ENCODE results near the gene RAB7B.

RAB7B gene

DNA sequence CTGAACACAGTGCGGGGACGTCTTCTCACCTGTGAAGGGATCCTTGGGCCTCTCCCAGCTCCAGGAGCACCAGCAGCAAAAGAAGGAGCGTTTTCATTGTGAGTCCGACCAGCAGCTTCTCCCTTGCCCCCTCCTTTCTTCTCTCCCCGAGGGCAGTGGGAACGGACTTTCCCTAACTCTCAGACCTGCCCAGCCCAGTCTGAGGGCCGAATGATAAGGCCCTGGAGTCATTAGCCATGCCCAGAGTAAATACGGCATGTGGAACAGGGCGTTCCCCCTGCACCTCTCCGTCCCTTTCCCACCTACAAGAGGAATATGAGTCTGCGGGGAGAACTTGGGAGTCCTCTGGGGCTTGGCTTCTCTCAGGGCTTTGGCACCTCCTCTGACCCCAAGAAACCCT is 20.5 kb upstream of the RAB7B start, which contains the start of gene CTSE:
TSS of gene CTSE (minus strand) at position 201 of the 400 bp plus-strand sequence. CDS start at position 97, 104 bp downstream.
- no peaks in the 10 kb centered on the region for H3K9me3 ChIP-seq (ENCODE audit: control insufficient read depth in 5 of 5, low read length in 5 of 5)
- H3K36me3 ChIP-seq (ENCODE audit: control insufficient read depth in 5 of 5, insufficient read depth in 5 of 5, low read length in 5 of 5), result no peaks in the 10 kb centered on the region
- H3K27me3 ChIP-seq (ENCODE audit: control insufficient read depth in 5 of 5, insufficient read depth in 4 of 5, low read length in 5 of 5), result no peaks in the 10 kb centered on the region
- H3K4me1 ChIP-seq (ENCODE audit: control insufficient read depth in 5 of 5, insufficient read depth in 5 of 5, low read length in 5 of 5), result peaks cover 0 to 2% (median 0%) of the 10 kb centered on the region in 5 donors
- H3K4me3 ChIP-seq (ENCODE audit: low read depth in 1 of 5, low read length in 5 of 5), result no peak within 1 kb of the TSS
- H3K9ac ChIP-seq (ENCODE audit: low read length in 5 of 5), result no peak within 1 kb of the TSS
- H3K27ac ChIP-seq (ENCODE audit: low read depth, low read length), result no peak within 1 kb of the TSS

DNA sequence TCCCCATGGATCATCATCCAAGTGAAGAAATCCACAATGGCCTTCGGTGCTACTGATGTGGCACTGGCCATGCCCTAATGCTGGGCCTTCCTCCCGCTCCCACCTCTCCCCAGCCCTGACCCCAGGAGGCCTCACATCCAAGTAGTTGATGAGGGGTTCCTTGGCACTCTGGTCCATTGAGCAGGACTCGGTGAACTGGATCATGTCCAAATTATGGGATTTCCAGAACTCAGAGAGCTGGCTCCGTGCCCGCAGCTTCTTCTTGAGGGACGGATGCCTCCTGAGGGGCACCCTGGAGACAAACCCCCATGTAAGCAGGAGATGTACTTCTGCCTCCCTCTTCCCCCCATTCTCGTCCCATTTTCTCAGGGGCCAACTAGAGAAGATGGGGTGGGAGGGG is 19.6 kb upstream of the RAB7B start:
- H3K4me3 ChIP-seq (ENCODE audit: low read depth in 1 of 5, low read length in 5 of 5), result no peak overlapping the region

DNA sequence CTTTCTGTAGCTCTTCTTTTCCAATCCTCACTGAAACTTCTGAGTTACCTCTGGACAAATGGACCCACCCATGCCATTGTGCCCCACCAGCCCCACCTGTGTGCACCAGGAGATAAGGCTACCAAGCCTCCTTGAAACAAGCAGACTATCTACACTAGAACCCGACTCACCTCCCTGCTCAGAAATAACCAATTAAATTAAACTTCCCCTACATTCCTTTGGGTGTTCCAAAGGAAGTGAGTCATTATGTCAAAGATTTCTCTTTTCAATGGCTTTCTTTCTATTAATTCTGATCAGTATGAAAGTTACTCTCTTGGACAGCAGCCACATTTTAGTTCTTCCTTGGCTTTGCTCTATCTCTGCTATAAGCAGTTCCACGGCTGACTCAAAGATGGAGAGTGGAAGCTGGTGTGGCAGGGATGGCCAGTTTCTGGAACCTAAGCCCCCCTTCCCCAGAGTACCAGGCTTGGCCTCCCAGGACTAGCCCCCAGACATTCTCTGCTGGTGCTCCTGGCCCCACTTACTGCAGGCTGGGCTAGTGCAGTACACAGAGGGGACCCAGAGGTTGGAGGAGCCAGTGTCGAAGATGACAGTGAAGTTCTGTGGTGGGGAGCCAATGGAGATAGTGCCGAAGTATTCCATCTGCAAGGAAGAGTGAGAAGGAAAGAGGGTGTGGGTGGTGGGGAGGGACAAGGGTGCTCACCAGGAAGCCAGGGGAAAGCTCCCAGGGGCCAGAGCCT is 18.6 kb upstream of the RAB7B start:
- H3K27me3 ChIP-seq (ENCODE audit: control insufficient read depth in 5 of 5, insufficient read depth in 4 of 5, low read length in 5 of 5), result no peaks in the 10 kb centered on the region
- H3K9ac ChIP-seq (ENCODE audit: low read length in 5 of 5), result no peak overlapping the region
- peaks cover 0 to 2% (median 0%) of the 10 kb centered on the region in 5 donors for H3K4me1 ChIP-seq (ENCODE audit: control insufficient read depth in 5 of 5, insufficient read depth in 5 of 5, low read length in 5 of 5)
- no peaks in the 10 kb centered on the region for H3K9me3 ChIP-seq (ENCODE audit: control insufficient read depth in 5 of 5, low read length in 5 of 5)
- H3K27ac ChIP-seq (ENCODE audit: low read depth, low read length), result no peak overlapping the region
- no peak overlapping the region for H3K4me3 ChIP-seq (ENCODE audit: low read depth in 1 of 5, low read length in 5 of 5)
- H3K36me3 ChIP-seq (ENCODE audit: control insufficient read depth in 5 of 5, insufficient read depth in 5 of 5, low read length in 5 of 5), result no peaks in the 10 kb centered on the region

More for the DNA sequence above, 19.6 kb upstream of the RAB7B start:
- Histone ChIP-seq H3K4me1 (ENCODE audit: control insufficient read depth in 5 of 5, insufficient read depth in 5 of 5, low read length in 5 of 5) (peaks cover 0 to 2% (median 0%) of the 10 kb centered on the region in 5 donors), H3K9me3 (ENCODE audit: control insufficient read depth in 5 of 5, low read length in 5 of 5) (no peaks in the 10 kb centered on the region), H3K36me3 (ENCODE audit: control insufficient read depth in 5 of 5, insufficient read depth in 5 of 5, low read length in 5 of 5) (no peaks in the 10 kb centered on the region), H3K27me3 (ENCODE audit: control insufficient read depth in 5 of 5, insufficient read depth in 4 of 5, low read length in 5 of 5) (no peaks in the 10 kb centered on the region), H3K27ac (ENCODE audit: low read depth, low read length) (no peak overlapping the region), H3K9ac (ENCODE audit: low read length in 5 of 5) (no peak overlapping the region)

DNA sequence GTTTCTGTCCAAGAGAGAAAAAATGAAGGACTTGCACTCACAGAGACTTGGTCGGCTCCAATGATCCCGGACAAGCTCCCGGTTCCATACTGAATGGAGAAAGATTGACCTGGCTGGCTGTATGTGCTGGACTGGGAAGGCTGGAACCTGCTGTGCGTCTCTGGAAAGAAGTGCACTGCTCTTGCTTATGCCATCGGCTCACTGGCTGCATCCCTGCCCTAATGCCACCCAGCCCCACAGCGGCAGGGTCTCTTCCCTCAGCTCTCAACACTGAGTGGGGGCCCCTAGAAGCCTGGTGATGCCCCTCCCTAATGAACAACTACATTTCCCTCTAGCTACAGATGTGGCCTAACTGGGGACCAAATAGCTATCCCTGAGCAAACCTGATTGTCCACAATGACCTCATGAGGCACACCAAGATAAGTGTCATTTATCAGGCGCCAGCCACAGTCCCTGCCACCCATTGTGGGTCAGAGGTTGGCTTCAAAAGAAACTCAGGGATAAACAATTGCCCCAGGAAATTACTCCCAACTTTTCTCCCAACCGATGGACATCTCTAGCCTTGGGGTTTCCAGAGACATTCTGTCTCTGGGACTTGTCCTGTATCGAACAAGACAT is 17.9 kb upstream of the RAB7B start:
- H3K36me3 ChIP-seq (ENCODE audit: control insufficient read depth in 5 of 5, insufficient read depth in 5 of 5, low read length in 5 of 5), result no peaks in the 10 kb centered on the region
- H3K9me3 ChIP-seq (ENCODE audit: control insufficient read depth in 5 of 5, low read length in 5 of 5), result no peaks in the 10 kb centered on the region
- H3K4me1 ChIP-seq (ENCODE audit: control insufficient read depth in 5 of 5, insufficient read depth in 5 of 5, low read length in 5 of 5), result peaks cover 0 to 2% (median 0%) of the 10 kb centered on the region in 5 donors
- H3K4me3 ChIP-seq (ENCODE audit: low read depth in 1 of 5, low read length in 5 of 5), result no peak overlapping the region
- H3K27me3 ChIP-seq (ENCODE audit: control insufficient read depth in 5 of 5, insufficient read depth in 4 of 5, low read length in 5 of 5), result no peaks in the 10 kb centered on the region
- H3K27ac ChIP-seq (ENCODE audit: low read depth, low read length), result no peak overlapping the region
- no peak overlapping the region for H3K9ac ChIP-seq (ENCODE audit: low read length in 5 of 5)

DNA sequence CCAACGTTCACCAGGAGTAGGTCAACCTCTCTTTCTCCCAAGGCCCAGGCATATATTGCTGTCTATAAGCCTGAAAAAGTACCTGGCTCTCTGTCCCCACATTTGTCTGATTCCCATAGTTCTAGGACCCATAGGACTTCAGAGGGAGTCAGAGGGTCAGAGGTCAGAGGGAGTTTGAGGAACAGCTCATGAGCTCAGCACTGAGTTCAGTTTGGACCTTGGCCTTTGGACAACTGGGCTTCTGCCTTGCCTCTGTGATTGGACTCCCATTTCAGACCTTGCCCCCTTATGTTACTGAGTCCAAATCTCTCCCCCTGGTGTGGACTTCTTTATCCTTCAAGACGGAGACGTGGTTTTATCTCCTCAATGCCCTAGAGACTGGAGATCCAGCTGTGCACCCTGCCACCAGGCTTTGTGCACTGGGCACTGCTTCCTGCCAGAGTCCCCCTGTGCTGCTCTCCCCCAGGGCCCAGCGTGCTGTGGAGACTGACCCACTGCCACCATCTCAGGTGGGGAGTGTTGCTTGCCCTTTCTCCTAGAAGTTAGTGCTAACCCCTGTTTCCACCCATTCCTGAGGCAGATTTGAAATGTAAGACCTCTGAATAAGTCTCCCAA is 17.3 kb upstream of the RAB7B start:
- no peaks in the 10 kb centered on the region for H3K9me3 ChIP-seq (ENCODE audit: control insufficient read depth in 5 of 5, low read length in 5 of 5)
- H3K36me3 ChIP-seq (ENCODE audit: control insufficient read depth in 5 of 5, insufficient read depth in 5 of 5, low read length in 5 of 5), result no peaks in the 10 kb centered on the region
- no peak overlapping the region for H3K4me3 ChIP-seq (ENCODE audit: low read depth in 1 of 5, low read length in 5 of 5)
- H3K27ac ChIP-seq (ENCODE audit: low read depth, low read length), result no peak overlapping the region
- H3K27me3 ChIP-seq (ENCODE audit: control insufficient read depth in 5 of 5, insufficient read depth in 4 of 5, low read length in 5 of 5), result no peaks in the 10 kb centered on the region
- H3K9ac ChIP-seq (ENCODE audit: low read length in 5 of 5), result no peak overlapping the region
- H3K4me1 ChIP-seq (ENCODE audit: control insufficient read depth in 5 of 5, insufficient read depth in 5 of 5, low read length in 5 of 5), result peaks cover 0 to 2% (median 0%) of the 10 kb centered on the region in 5 donors

DNA sequence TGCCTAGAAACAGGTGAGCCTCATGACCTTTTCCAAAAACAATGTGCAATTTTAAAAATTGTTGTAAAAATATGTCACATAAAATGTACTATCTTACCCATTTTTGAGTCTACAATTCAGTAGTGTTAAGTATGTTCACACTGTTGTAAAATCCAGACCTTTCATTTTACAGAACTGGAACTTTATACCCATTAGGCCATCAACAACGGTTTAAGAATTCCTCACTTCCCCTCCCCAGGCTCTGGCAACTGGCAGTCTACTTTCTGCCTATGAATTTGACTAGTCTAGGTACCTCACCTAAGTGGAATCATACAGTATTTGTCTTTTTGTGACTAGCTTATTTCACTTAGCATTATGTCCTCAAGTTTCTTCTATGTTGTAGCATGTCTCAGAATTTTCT is 11.9 kb upstream of the RAB7B start:
- no peak overlapping the region for H3K4me3 ChIP-seq (ENCODE audit: low read depth in 1 of 5, low read length in 5 of 5)
- no peaks in the 10 kb centered on the region for H3K9me3 ChIP-seq (ENCODE audit: control insufficient read depth in 5 of 5, low read length in 5 of 5)
- peaks cover 0 to 14% (median 13%) of the 10 kb centered on the region in 5 donors for H3K4me1 ChIP-seq (ENCODE audit: control insufficient read depth in 5 of 5, insufficient read depth in 5 of 5, low read length in 5 of 5)
- H3K36me3 ChIP-seq (ENCODE audit: control insufficient read depth in 5 of 5, insufficient read depth in 5 of 5, low read length in 5 of 5), result no peaks in the 10 kb centered on the region
- H3K9ac ChIP-seq (ENCODE audit: low read length in 5 of 5), result no peak overlapping the region
- H3K27ac ChIP-seq (ENCODE audit: low read depth, low read length), result no peak overlapping the region
- no peaks in the 10 kb centered on the region for H3K27me3 ChIP-seq (ENCODE audit: control insufficient read depth in 5 of 5, insufficient read depth in 4 of 5, low read length in 5 of 5)

DNA sequence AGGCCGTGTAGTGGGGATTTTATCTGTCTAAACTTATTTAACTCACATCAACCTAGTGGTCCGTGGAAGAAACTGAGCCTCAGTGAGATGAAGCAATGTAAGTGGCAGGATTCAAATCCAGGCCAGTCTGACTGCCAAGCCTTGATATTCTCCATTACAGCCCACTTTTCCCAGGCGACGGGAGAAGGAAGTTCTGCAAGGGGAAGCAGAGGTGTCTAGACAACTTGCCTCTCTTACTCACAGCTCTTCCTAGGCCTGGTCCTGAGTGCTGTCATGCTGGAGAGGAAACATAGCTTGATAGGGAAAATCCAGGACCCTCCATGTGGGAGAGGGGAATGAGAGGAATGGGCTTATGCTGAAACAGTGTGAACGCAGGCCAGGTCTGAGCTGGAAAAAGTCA is 11.4 kb upstream of the RAB7B start:
- no peaks in the 10 kb centered on the region for H3K9me3 ChIP-seq (ENCODE audit: control insufficient read depth in 5 of 5, low read length in 5 of 5)

DNA sequence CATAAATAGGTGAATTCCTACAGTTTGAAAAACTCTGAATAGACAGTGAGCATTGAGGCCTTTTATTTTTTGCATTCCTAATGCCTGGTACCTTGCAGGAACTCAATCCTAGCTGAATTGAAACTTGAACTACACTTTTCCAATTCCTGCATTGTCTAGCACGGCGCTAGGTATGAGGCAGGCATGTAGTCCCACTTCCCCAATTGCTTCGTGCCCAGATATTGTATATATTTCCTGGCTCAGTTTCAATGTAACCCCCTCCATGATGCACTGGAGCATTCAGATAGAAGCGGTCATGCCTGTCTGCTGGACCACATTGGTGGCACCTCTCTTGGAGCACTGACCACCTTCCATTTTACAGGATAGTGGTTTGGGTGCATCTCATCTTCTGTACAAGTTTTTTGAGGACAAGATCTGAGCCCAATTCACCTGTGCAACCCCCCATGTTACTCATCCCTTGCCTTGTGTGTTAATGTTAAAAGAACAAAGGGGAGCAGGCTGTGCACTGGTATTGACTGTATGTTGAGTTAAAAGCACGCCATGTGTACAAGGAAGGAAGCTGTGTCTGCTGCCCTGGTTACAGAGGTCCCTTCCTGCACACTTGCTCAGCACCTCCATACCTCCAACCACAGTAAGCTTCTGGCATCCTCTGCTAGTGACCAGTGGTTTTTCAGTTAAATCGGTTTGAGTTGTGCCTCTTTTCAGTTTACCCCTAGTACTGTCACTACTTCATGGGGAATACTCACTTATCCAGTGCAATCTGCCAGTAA is 10.0 kb upstream of the RAB7B start:
- Histone ChIP-seq H3K27ac (ENCODE audit: low read depth, low read length) (no peak overlapping the region), H3K36me3 (ENCODE audit: control insufficient read depth in 5 of 5, insufficient read depth in 5 of 5, low read length in 5 of 5) (no peaks in the 10 kb centered on the region), H3K9me3 (ENCODE audit: control insufficient read depth in 5 of 5, low read length in 5 of 5) (no peaks in the 10 kb centered on the region), H3K4me1 (ENCODE audit: control insufficient read depth in 5 of 5, insufficient read depth in 5 of 5, low read length in 5 of 5) (peaks cover 0 to 18% (median 13%) of the 10 kb centered on the region in 5 donors), H3K9ac (ENCODE audit: low read length in 5 of 5) (no peak overlapping the region), H3K27me3 (ENCODE audit: control insufficient read depth in 5 of 5, insufficient read depth in 4 of 5, low read length in 5 of 5) (no peaks in the 10 kb centered on the region), H3K4me3 (ENCODE audit: low read depth in 1 of 5, low read length in 5 of 5) (no peak overlapping the region)

More for the DNA sequence above, 11.4 kb upstream of the RAB7B start:
- Histone ChIP-seq H3K36me3 (ENCODE audit: control insufficient read depth in 5 of 5, insufficient read depth in 5 of 5, low read length in 5 of 5) (no peaks in the 10 kb centered on the region), H3K4me3 (ENCODE audit: low read depth in 1 of 5, low read length in 5 of 5) (no peak overlapping the region), H3K9ac (ENCODE audit: low read length in 5 of 5) (no peak overlapping the region), H3K4me1 (ENCODE audit: control insufficient read depth in 5 of 5, insufficient read depth in 5 of 5, low read length in 5 of 5) (peaks cover 0 to 14% (median 13%) of the 10 kb centered on the region in 5 donors), H3K27ac (ENCODE audit: low read depth, low read length) (no peak overlapping the region), H3K27me3 (ENCODE audit: control insufficient read depth in 5 of 5, insufficient read depth in 4 of 5, low read length in 5 of 5) (no peaks in the 10 kb centered on the region)

DNA sequence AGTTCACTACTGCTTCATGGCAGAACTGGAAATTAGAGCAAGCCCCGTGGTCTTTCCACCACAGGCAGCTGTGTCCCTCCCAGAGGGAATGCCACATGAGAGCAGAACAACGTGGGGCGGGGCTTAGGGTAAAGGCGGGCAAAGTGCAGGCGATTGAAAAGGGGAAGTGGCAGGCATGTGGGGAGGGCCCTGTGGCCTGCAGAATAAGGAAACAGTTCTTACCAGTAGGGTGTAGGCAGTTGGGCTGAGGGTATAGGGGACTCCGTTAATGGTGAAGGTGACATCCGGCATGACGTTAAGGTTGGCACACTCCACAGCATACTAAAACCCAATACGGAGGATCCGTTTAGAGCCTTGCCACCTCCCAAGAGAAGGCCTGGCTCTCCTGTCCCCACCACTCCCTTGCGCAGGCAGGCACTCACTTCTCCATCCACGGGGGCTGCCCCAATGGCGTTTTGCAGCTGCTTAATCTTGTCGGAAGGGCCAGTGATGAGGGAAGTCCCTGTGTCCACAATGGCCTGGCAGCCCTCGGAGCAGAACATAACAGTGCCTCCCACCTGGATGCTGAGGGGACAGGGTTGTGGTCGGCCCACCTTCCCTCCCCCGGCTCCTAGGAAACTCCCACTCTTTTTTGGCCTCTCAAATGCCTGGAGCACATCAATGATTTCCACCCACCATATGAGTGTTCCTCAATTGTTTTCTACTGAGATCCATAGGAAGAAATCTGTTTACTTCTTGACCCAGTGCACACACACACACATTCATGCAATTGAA is 9.1 kb upstream of the RAB7B start:
- Histone ChIP-seq H3K27me3 (ENCODE audit: control insufficient read depth in 5 of 5, insufficient read depth in 4 of 5, low read length in 5 of 5) (no peaks in the 10 kb centered on the region), H3K4me1 (ENCODE audit: control insufficient read depth in 5 of 5, insufficient read depth in 5 of 5, low read length in 5 of 5) (peaks cover 0 to 18% (median 13%) of the 10 kb centered on the region in 5 donors), H3K27ac (ENCODE audit: low read depth, low read length) (no peak overlapping the region), H3K9ac (ENCODE audit: low read length in 5 of 5) (no peak overlapping the region), H3K9me3 (ENCODE audit: control insufficient read depth in 5 of 5, low read length in 5 of 5) (no peaks in the 10 kb centered on the region), H3K36me3 (ENCODE audit: control insufficient read depth in 5 of 5, insufficient read depth in 5 of 5, low read length in 5 of 5) (no peaks in the 10 kb centered on the region), H3K4me3 (ENCODE audit: low read depth in 1 of 5, low read length in 5 of 5) (peak overlapping the region in 2 of 5 donors; percentile 1 to 4)

Data from subcutaneous abdominal adipose tissue (tissue), 5 donors.